GM12865 (cell line): ENCODE results near the gene GCLM.
A peak's percentile ranks its signal among the peaks of the same experiment; 100 is the strongest.
"Not testable (repeated sequence)": the region's sequence is repeated elsewhere in the genome, so short reads cannot be mapped to it uniquely, and the experiment has no call there.

Experiments
- DNase-seq: peaks from one replicate; pipeline ENCODE4 v3.0.0; 2010; ENCODE audit warnings: low read depth
- H3K4me3 ChIP-seq: 2 replicates; pipeline ENCODE4 v1.5.1; 2011; ENCODE audit warnings: mild to moderate bottlenecking, low read depth, low read length, control low read depth
- TF ChIP-seq, protein P1 (sequence below): IDR thresholded peaks from 2 replicates; pipeline ENCODE4 v1.5.1; 2011; ENCODE audit warnings: low read length, control low read depth, low read depth, inconsistent platforms; ENCODE audit not compliant: insufficient read depth; ENCODE audit errors: missing control alignments

Gene GCLM

DNA sequence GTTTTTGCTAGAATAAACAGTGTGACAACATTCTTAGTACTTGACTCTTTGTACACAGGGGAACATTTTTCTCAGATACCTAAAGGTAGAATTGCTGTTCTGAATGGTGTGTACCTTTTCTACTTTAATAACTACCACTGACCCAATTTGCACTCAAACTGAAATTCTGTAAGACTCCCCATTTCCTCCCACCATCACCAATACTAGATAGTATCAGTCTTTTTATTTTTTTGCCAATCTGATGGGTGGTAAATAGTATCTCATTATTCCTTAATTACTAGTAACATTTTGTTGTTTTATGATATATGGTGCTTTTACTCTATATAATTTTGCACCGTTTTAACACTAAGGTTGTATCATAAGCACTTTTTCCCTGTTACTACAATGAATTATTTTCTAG is 28.8 kb upstream of the GCLM start:
- DNase-seq, result no peak
- TF ChIP-seq, protein P1, sequence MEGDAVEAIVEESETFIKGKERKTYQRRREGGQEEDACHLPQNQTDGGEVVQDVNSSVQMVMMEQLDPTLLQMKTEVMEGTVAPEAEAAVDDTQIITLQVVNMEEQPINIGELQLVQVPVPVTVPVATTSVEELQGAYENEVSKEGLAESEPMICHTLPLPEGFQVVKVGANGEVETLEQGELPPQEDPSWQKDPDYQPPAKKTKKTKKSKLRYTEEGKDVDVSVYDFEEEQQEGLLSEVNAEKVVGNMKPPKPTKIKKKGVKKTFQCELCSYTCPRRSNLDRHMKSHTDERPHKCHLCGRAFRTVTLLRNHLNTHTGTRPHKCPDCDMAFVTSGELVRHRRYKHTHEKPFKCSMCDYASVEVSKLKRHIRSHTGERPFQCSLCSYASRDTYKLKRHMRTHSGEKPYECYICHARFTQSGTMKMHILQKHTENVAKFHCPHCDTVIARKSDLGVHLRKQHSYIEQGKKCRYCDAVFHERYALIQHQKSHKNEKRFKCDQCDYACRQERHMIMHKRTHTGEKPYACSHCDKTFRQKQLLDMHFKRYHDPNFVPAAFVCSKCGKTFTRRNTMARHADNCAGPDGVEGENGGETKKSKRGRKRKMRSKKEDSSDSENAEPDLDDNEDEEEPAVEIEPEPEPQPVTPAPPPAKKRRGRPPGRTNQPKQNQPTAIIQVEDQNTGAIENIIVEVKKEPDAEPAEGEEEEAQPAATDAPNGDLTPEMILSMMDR, result no peak
- no peak overlapping the region for H3K4me3 ChIP-seq

GRCh38 chr1:93925206-93925605 is 16.0 kb upstream of the GCLM start:
- no peak overlapping the region for H3K4me3 ChIP-seq
- TF ChIP-seq, protein P1, result no peak

DNA sequence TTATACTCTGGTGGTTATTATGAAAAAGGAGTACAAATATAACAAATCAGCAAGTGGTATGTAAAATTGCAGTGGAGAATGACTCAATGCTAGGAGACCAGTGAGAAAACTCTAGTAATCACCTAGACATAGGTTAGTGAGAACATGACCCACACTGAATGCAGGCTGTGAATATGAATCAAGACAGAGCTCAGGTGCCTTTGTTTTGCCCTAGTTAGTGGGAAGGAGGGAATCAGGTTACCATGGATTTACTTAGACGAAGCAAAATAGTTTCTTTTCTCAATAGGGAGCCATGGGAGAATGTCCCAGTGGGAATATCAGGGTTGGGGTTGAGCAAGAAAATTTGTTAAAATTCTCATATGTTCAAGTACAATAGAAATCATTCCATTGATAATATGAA is 10.6 kb upstream of the GCLM start:
- DNase-seq, result no peak
- no peak overlapping the region for H3K4me3 ChIP-seq
- TF ChIP-seq, protein P1, result no peak

More at GRCh38 chr1:93925206-93925605, 16.0 kb upstream of the GCLM start:
- no peak for DNase-seq

GRCh38 chr1:93917302-93917701 is 8.1 kb upstream of the GCLM start:
- TF ChIP-seq, protein P1, result no peak
- DNase-seq, result no peak
- H3K4me3 ChIP-seq, result no peak overlapping the region

DNA sequence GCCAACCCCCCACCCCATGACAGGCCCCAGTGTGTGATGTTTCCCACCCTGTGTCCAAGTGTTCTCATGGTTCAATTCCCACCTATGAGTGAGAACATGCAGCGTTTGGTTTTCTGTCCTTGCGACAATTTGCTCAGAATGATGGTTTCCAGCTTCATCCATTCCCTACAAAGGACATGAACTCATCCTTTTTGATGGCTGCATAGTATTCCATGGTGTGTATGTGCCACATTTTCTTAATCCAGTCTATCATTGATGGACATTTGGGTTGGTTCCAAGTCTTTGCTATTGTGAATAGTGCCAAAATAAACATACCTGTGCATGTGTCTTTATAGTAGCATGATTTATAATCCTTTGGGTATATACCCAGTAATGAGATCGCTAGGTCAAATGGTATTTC is 1.6 kb upstream of the GCLM start:
- not testable (repeated sequence) for H3K4me3 ChIP-seq, DNase-seq

DNA sequence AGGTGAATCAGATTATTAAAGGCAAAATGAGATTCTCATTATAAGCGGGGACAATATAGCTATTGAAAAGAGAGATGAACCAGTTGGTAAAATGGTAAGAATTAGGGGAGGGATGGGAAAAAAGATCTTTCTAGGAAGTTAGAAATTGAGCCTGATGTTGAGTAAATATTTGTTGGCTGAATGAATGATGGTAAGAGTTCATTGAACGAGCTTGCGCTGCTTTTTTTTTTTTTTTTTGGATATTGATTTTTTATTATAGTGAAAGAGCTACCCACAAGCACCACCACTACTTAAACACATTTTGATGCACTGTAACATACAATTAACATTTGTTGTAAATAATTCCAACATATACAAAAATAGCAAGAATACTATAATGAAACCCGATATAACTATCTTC is 1.1 kb upstream of the GCLM start:
- TF ChIP-seq, protein P1, result no peak
- no peak overlapping the region for H3K4me3 ChIP-seq
- DNase-seq, result no peak

- H3K4me3 ChIP-seq, result peak overlapping the region; percentile 82
- TF ChIP-seq, protein P1, result no peak
- DNase-seq, result peak; percentile 71
These were observed 660 bp downstream of the GCLM start for GRCh38 chr1:93908394-93909145.
